ENCODE results near the gene CS. TPM values are rescaled to one million over a fixed set of nuclear protein-coding genes. Genes with fewer than 3 reads are reported as not detected.

The CS gene
- total and polyA plus RNA-seq, 2 donors (not counting 1 experiment from before 2014, with no cell fraction given), result 117 to 170 TPM

DNA sequence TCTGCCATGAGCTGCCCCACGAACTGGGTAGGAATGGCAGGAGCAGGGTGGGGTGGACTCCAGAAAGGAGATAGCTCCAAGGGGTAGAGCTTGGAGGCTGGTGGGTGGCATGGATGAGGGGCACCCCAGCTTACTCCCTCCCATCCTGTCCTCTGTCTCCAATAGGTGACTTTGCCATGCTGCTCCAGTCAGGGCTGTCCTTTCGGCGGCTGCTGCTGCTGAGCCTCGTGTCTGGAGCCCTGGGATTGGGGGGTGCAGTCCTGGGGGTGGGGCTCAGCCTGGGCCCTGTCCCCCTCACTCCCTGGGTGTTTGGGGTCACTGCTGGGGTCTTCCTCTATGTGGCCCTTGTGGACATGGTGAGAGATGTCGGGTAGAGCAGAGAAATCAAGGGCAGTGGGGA, 63.1 kb downstream of the CS start:
- Histone ChIP-seq H4K20me1 (ENCODE audit: control insufficient read depth, extremely low read depth, insufficient read depth, low read length) (no peaks in the 10 kb centered on the region), H3K4me1 (ENCODE audit: control insufficient read depth, extremely low read depth, insufficient read depth, low read length) (no peaks in the 10 kb centered on the region), H3K9ac (ENCODE audit: insufficient read depth, low read length) (no peak overlapping the region), H2AFZ (ENCODE audit: low read length) (no peak overlapping the region), H3K4me2 (ENCODE audit: extremely low read depth, insufficient read depth, low read length) (no peak overlapping the region), H3K9me3 (ENCODE audit: control insufficient read depth, insufficient read depth, low read depth, low read length) (no peaks in the 10 kb centered on the region), H3K36me3 (ENCODE audit: control insufficient read depth, insufficient read depth, low read length) (peaks cover 15% of the 10 kb centered on the region), H3K27me3 (ENCODE audit: control insufficient read depth, insufficient read depth, low read length) (no peaks in the 10 kb centered on the region), H3K4me3 (replicated peaks in 1 of 4; ENCODE audit: control extremely low read depth in 1 of 4, insufficient read depth in 1 of 4, low read depth in 3 of 4, low read length in 4 of 4) (no peak overlapping the region), H3K79me2 (ENCODE audit: control insufficient read depth, insufficient read depth, low read length) (no peaks in the 10 kb centered on the region), H3K27ac (ENCODE audit: insufficient read depth, low read length) (no peak overlapping the region)
- no peak for DNase-seq (ENCODE audit: low read depth in 2 of 2)
- TF ChIP-seq EZH2 (IDR thresholded peaks at IDR 0.05; ENCODE audit: low read length, missing control alignments), result no peak
- TF ChIP-seq, protein P1, sequence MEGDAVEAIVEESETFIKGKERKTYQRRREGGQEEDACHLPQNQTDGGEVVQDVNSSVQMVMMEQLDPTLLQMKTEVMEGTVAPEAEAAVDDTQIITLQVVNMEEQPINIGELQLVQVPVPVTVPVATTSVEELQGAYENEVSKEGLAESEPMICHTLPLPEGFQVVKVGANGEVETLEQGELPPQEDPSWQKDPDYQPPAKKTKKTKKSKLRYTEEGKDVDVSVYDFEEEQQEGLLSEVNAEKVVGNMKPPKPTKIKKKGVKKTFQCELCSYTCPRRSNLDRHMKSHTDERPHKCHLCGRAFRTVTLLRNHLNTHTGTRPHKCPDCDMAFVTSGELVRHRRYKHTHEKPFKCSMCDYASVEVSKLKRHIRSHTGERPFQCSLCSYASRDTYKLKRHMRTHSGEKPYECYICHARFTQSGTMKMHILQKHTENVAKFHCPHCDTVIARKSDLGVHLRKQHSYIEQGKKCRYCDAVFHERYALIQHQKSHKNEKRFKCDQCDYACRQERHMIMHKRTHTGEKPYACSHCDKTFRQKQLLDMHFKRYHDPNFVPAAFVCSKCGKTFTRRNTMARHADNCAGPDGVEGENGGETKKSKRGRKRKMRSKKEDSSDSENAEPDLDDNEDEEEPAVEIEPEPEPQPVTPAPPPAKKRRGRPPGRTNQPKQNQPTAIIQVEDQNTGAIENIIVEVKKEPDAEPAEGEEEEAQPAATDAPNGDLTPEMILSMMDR (conservative IDR thresholded peaks at IDR 0.05 in 1 of 2, IDR thresholded peaks at IDR 0.05 in 1 of 2; ENCODE audit: low read depth in 1 of 2, low read length in 2 of 2), result no peak

DNA sequence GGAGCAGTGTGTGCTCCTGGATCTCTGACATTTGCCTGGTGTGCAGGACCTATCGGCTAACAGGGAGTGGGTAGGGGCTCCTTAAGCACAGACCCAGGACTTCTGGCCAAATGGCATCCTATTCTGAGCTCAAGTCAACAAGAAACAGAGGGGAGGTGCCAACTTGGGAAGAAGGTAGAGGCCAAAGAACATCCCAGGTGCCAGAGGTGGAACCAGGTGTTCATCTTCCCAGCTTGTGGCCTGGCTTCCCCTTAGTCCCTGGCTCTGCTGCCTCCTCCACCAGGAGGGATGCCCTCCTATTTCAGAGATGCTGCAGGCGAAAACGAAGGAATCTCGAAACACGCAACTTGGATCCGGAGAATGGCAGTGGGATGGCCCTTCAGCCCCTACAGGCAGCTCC, 64.0 kb downstream of the CS start:
- Histone ChIP-seq H3K36me3 (ENCODE audit: control insufficient read depth, insufficient read depth, low read length) (peaks cover 8% of the 10 kb centered on the region), H3K4me1 (ENCODE audit: control insufficient read depth, extremely low read depth, insufficient read depth, low read length) (no peaks in the 10 kb centered on the region), H3K27ac (ENCODE audit: insufficient read depth, low read length) (no peak overlapping the region), H3K27me3 (ENCODE audit: control insufficient read depth, insufficient read depth, low read length) (no peaks in the 10 kb centered on the region), H3K9ac (ENCODE audit: insufficient read depth, low read length) (no peak overlapping the region), H3K79me2 (ENCODE audit: control insufficient read depth, insufficient read depth, low read length) (no peaks in the 10 kb centered on the region), H4K20me1 (ENCODE audit: control insufficient read depth, extremely low read depth, insufficient read depth, low read length) (no peaks in the 10 kb centered on the region), H3K9me3 (ENCODE audit: control insufficient read depth, insufficient read depth, low read depth, low read length) (no peaks in the 10 kb centered on the region), H3K4me3 (replicated peaks in 1 of 4; ENCODE audit: control extremely low read depth in 1 of 4, insufficient read depth in 1 of 4, low read depth in 3 of 4, low read length in 4 of 4) (no peak overlapping the region), H3K4me2 (ENCODE audit: extremely low read depth, insufficient read depth, low read length) (no peak overlapping the region), H2AFZ (ENCODE audit: low read length) (no peak overlapping the region)
- no peak for DNase-seq (ENCODE audit: low read depth in 2 of 2)
- TF ChIP-seq, protein P1 (conservative IDR thresholded peaks at IDR 0.05 in 1 of 2, IDR thresholded peaks at IDR 0.05 in 1 of 2; ENCODE audit: low read depth in 1 of 2, low read length in 2 of 2), result no peak
- TF ChIP-seq EZH2 (IDR thresholded peaks at IDR 0.05; ENCODE audit: low read length, missing control alignments), result no peak

GRCh38 chr12:56234746-56235436, 65.2 kb downstream of the CS start:
- Histone ChIP-seq H3K36me3 (ENCODE audit: control insufficient read depth, insufficient read depth, low read length) (peaks cover 4% of the 10 kb centered on the region), H3K4me2 (ENCODE audit: extremely low read depth, insufficient read depth, low read length) (no peak overlapping the region), H3K4me1 (ENCODE audit: control insufficient read depth, extremely low read depth, insufficient read depth, low read length) (no peaks in the 10 kb centered on the region), H3K4me3 (replicated peaks in 1 of 4; ENCODE audit: control extremely low read depth in 1 of 4, insufficient read depth in 1 of 4, low read depth in 3 of 4, low read length in 4 of 4) (no peak overlapping the region), H3K79me2 (ENCODE audit: control insufficient read depth, insufficient read depth, low read length) (no peaks in the 10 kb centered on the region), H4K20me1 (ENCODE audit: control insufficient read depth, extremely low read depth, insufficient read depth, low read length) (no peaks in the 10 kb centered on the region), H2AFZ (ENCODE audit: low read length) (no peak overlapping the region), H3K27ac (ENCODE audit: insufficient read depth, low read length) (no peak overlapping the region), H3K9me3 (ENCODE audit: control insufficient read depth, insufficient read depth, low read depth, low read length) (no peaks in the 10 kb centered on the region), H3K27me3 (ENCODE audit: control insufficient read depth, insufficient read depth, low read length) (no peaks in the 10 kb centered on the region), H3K9ac (ENCODE audit: insufficient read depth, low read length) (no peak overlapping the region)
- no peak for DNase-seq (ENCODE audit: low read depth in 2 of 2)
- no peak for TF ChIP-seq EZH2 (IDR thresholded peaks at IDR 0.05; ENCODE audit: low read length, missing control alignments)
- TF ChIP-seq, protein P1 (conservative IDR thresholded peaks at IDR 0.05 in 1 of 2, IDR thresholded peaks at IDR 0.05 in 1 of 2; ENCODE audit: low read depth in 1 of 2, low read length in 2 of 2), result no peak
